ENCODE measurements around the gene CNGA3. TPM values are rescaled to one million over a fixed set of nuclear protein-coding genes. Genes with fewer than 3 reads are reported as not detected.

Gene CNGA3
- total and polyA plus RNA-seq, 10 of the 15 experiments (the other 5 are each of a cell fraction or from before 2014, with no cell fraction given), result not detected

DNA sequence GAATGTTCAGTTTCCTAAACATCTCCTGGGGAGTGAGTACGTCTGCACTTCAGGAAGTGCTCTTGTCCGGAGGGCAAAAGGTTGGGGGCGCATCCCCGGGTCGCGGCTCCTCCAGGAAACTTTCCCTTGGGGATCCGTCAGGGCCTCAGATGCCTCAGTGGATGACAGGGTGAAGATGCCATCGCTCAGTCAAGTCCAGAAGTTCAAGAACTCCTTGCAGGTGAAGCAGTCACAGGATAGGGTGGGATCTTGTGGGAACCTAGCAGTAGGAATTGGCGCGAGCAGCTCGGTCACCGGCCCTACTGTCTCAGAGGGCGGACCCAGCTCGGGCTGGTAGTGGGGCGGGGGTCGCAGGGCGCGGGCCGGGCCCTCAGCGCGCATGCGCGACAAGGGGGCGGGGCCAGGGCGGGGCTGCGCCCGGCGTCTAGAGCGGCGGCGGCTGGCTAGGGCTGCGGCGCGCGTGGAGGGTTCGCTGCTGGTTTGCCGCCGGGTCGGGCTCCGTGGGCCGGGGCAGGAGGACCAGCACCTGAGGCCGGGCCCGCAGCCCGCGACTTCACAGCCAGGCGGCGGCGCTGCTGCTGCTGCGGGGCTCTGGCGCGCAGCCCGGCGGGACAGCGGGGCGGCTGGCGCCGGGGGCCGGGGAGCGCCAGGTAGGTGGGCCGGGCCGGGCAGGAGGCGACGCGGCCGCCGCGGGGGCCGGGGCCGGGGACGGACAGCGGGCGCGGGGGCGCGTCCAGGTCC, 98.3 kb downstream of the CNGA3 start, which contains the start of gene INPP4A (continued):
- TF ChIP-seq, protein P1, sequence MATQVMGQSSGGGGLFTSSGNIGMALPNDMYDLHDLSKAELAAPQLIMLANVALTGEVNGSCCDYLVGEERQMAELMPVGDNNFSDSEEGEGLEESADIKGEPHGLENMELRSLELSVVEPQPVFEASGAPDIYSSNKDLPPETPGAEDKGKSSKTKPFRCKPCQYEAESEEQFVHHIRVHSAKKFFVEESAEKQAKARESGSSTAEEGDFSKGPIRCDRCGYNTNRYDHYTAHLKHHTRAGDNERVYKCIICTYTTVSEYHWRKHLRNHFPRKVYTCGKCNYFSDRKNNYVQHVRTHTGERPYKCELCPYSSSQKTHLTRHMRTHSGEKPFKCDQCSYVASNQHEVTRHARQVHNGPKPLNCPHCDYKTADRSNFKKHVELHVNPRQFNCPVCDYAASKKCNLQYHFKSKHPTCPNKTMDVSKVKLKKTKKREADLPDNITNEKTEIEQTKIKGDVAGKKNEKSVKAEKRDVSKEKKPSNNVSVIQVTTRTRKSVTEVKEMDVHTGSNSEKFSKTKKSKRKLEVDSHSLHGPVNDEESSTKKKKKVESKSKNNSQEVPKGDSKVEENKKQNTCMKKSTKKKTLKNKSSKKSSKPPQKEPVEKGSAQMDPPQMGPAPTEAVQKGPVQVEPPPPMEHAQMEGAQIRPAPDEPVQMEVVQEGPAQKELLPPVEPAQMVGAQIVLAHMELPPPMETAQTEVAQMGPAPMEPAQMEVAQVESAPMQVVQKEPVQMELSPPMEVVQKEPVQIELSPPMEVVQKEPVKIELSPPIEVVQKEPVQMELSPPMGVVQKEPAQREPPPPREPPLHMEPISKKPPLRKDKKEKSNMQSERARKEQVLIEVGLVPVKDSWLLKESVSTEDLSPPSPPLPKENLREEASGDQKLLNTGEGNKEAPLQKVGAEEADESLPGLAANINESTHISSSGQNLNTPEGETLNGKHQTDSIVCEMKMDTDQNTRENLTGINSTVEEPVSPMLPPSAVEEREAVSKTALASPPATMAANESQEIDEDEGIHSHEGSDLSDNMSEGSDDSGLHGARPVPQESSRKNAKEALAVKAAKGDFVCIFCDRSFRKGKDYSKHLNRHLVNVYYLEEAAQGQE (IDR thresholded peaks at IDR 0.05; ENCODE audit: low read depth, low read length), result no peak
- TF ChIP-seq POLR2AphosphoS5 (IDR thresholded peaks at IDR 0.05; ENCODE audit: low read length) (peak; percentile 47; the same call in 1 of the 2 replicates), RAD21 (IDR thresholded peaks at IDR 0.05; ENCODE audit: insufficient read depth, low read depth, low read length) (peak; percentile 32; the same call in 1 of the 2 replicates), NBN (IDR thresholded peaks at IDR 0.05) (peak; percentile 44; the same call in 1 of the 2 replicates), CBX5 (IDR thresholded peaks at IDR 0.05; ENCODE audit: low read depth) (no peak), SUPT20H (IDR thresholded peaks at IDR 0.05; ENCODE audit: borderline replicate concordance, control insufficient read depth, low read depth, low read length) (no peak), BACH1 (IDR thresholded peaks at IDR 0.05; ENCODE audit: borderline replicate concordance) (peak; percentile 74), MXI1 (IDR thresholded peaks at IDR 0.05; ENCODE audit: low read depth, low read length) (peak; percentile 64), ZBED1 (IDR thresholded peaks at IDR 0.05; ENCODE audit: borderline replicate concordance) (no peak), ZNF274 (IDR thresholded peaks at IDR 0.05; ENCODE audit: insufficient read depth, insufficient read length) (no peak), LARP7 (IDR thresholded peaks at IDR 0.05) (peak; percentile 57; the same call in 1 of the 2 replicates), SMARCA5 (IDR thresholded peaks at IDR 0.05) (peak; percentile 81), SMC3 (IDR thresholded peaks at IDR 0.05; ENCODE audit: borderline replicate concordance, low read length) (no peak), MTA2 (IDR thresholded peaks at IDR 0.05; ENCODE audit: low read depth) (0 out of 2 replicates have a peak, but pooled peaks have one; percentile 33), POLR2A (IDR thresholded peaks at IDR 0.05; ENCODE audit: low read depth, low read length) (peak; percentile 80), IKZF1 (conservative IDR thresholded peaks at IDR 0.05) (peak; percentile 69), YY1 (IDR thresholded peaks at IDR 0.05; ENCODE audit: low read depth, low read length) (0 out of 2 replicates have a peak, but pooled peaks have one; percentile 25), NR2F1 (conservative IDR thresholded peaks at IDR 0.05) (0 out of 2 replicates have a peak, but pooled peaks have one; percentile 56), EGR1 (IDR thresholded peaks at IDR 0.05; ENCODE audit: borderline replicate concordance in 1 of 2, low read depth in 2 of 2, low read length in 2 of 2) (0 out of 3 replicates have a peak, but pooled peaks of 1 of the 2 experiments have one; percentile 32), EED (IDR thresholded peaks at IDR 0.05; ENCODE audit: low read depth) (peak; percentile 58), KDM1A (IDR thresholded peaks at IDR 0.05; ENCODE audit: borderline replicate concordance) (no peak), IKZF2 (IDR thresholded peaks at IDR 0.05) (peak; percentile 36 to 45; a peak in 2 of 4 replicates), TAF1 (IDR thresholded peaks at IDR 0.05; ENCODE audit: borderline replicate concordance, low read depth, low read length) (peak; percentile 61; the same call in 1 of the 2 replicates), JUND (IDR thresholded peaks at IDR 0.05; ENCODE audit: low read depth, low read length) (no peak), ZSCAN29 (IDR thresholded peaks at IDR 0.05) (0 out of 2 replicates have a peak, but pooled peaks have one; percentile 21)
- TF ChIP-seq, protein P2, sequence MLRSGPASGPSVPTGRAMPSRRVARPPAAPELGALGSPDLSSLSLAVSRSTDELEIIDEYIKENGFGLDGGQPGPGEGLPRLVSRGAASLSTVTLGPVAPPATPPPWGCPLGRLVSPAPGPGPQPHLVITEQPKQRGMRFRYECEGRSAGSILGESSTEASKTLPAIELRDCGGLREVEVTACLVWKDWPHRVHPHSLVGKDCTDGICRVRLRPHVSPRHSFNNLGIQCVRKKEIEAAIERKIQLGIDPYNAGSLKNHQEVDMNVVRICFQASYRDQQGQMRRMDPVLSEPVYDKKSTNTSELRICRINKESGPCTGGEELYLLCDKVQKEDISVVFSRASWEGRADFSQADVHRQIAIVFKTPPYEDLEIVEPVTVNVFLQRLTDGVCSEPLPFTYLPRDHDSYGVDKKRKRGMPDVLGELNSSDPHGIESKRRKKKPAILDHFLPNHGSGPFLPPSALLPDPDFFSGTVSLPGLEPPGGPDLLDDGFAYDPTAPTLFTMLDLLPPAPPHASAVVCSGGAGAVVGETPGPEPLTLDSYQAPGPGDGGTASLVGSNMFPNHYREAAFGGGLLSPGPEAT (IDR thresholded peaks at IDR 0.05; ENCODE audit: low read depth), result peak; percentile 44
- TF ChIP-seq, protein P3, sequence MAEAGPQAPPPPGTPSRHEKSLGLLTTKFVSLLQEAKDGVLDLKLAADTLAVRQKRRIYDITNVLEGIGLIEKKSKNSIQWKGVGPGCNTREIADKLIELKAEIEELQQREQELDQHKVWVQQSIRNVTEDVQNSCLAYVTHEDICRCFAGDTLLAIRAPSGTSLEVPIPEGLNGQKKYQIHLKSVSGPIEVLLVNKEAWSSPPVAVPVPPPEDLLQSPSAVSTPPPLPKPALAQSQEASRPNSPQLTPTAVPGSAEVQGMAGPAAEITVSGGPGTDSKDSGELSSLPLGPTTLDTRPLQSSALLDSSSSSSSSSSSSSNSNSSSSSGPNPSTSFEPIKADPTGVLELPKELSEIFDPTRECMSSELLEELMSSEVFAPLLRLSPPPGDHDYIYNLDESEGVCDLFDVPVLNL (IDR thresholded peaks at IDR 0.05; ENCODE audit: low read depth, low read length), result no peak
